A549 (cell line): ENCODE data around the gene MGLL. TPM values are rescaled to one million over a fixed set of nuclear protein-coding genes. Genes with fewer than 3 reads are reported as not detected.
A peak's percentile ranks its signal among the peaks of the same experiment; 100 is the strongest.

Experiments
- ATAC-seq, 2 experiments: fragments of 200-7000 bp in 1 of 2; fragments of >200 bp in 1 of 2; cut with Nextera tagmentation in 1 of 2; cut with Tn5 transposase in 1 of 2; 3 replicates each; pipeline versions ENCODE4 v1.8.0 to v1.9.1; 2018 to 2020; ENCODE audit warnings: mild to moderate bottlenecking in 1 of 2, moderate library complexity in 1 of 2
- CTCF ChIA-PET: fragments of 300-600 bp; sonication (Branson Sonifier 250); formaldehyde crosslinking; extraction: SDS; loops from one replicate; lab custom pipeline; 2021; ENCODE audit warnings: antibody characterized with exemption, inconsistent platforms; lab: Yijun Ruan, JAX
- POLR2A ChIA-PET: fragments of 350-600 bp; formaldehyde crosslinking; extraction: SDS; loops from one replicate; lab custom pipeline; 2021; ENCODE audit warnings: antibody characterized with exemption, inconsistent platforms; lab: Yijun Ruan, JAX
- DNase-seq, 2 experiments: peaks; one replicate each; pipeline versions ENCODE4 v3.0.0 to v3.0.0-alpha.2; 2011 to 2016; ENCODE audit warnings: low read depth in 1 of 2, low spot score in 1 of 2
- FAIRE-seq: peaks from 2 replicates; lab custom pipeline; 2011; peaks lifted over from hg19 to GRCh38; lab: Jason Lieb, UNC
- H3K27ac ChIP-seq, 2 experiments: fragments of >200 bp; sonication (Bioruptor Twin); formaldehyde crosslinking; 3 replicates each; pipeline ENCODE4 v1.5.1; 2016 to 2017
- H3K4me1 ChIP-seq: fragments of >200 bp; sonication (Bioruptor Twin); formaldehyde crosslinking; 3 replicates; pipeline ENCODE4 v1.6.1; 2016
- H3K4me2 ChIP-seq: fragments of >200 bp; sonication (Bioruptor Twin); formaldehyde crosslinking; 3 replicates; pipeline ENCODE4 v1.6.1; 2016
- H3K4me3 ChIP-seq: fragments of >200 bp; sonication (Bioruptor Twin); formaldehyde crosslinking; 3 replicates; pipeline ENCODE4 v1.5.1; 2016
- H3K9me3 ChIP-seq: fragments of >200 bp; sonication (Bioruptor Twin); formaldehyde crosslinking; 3 replicates; pipeline ENCODE4 v1.6.1; 2016
- BHLHE40 ChIP-seq: IDR thresholded peaks from 2 replicates; pipeline ENCODE4 v1.6.1; 2012; ENCODE audit warnings: low read depth, low read length, inconsistent platforms
- CHD2 ChIP-seq: fragments of 150-350 bp; IDR thresholded peaks from 2 replicates; pipeline ENCODE4 v1.6.1; 2014; ENCODE audit warnings: low read length; ENCODE audit not compliant: partially characterized antibody
- EHF ChIP-seq: fragments of 250-450 bp; sonication (Bioruptor Pico); IDR thresholded peaks from 2 replicates; pipeline ENCODE4 v1.5.0; 2020; ENCODE audit warnings: mild to moderate bottlenecking
- FOSB ChIP-seq: fragments of 250-450 bp; sonication (Bioruptor Pico); IDR thresholded peaks from 2 replicates; pipeline ENCODE4 v1.5.0; 2020; ENCODE audit warnings: mild to moderate bottlenecking, moderate library complexity
- FOSL2 ChIP-seq, 2 experiments: fragments of 450-650 bp in 1 of 2; fragments of >200 bp in 1 of 2; sonication (Bioruptor Twin) in 1 of 2; formaldehyde crosslinking; IDR thresholded peaks; 2 replicates each; pipeline versions ENCODE4 v1.5.0 to v1.6.1; 2016 to 2020; ENCODE audit warnings: mild to moderate bottlenecking in 1 of 2, moderate library complexity in 1 of 2
- GATA3 ChIP-seq: IDR thresholded peaks from 2 replicates; pipeline ENCODE4 v1.6.1; 2012; ENCODE audit warnings: borderline replicate concordance
- HDAC2 ChIP-seq: fragments of 200-600 bp; sonication (generic); IDR thresholded peaks from 2 replicates; pipeline ENCODE4 v1.6.1; 2016
- HEYL ChIP-seq: fragments of 250-450 bp; sonication (Bioruptor Pico); IDR thresholded peaks from 2 replicates; pipeline ENCODE4 v1.8.0; 2021; ENCODE audit warnings: mild to moderate bottlenecking, moderate library complexity
- HOXB13 ChIP-seq: fragments of 250-450 bp; sonication (Bioruptor Pico); IDR thresholded peaks from 2 replicates; pipeline ENCODE4 v1.5.0; 2020; ENCODE audit warnings: low read depth, mild to moderate bottlenecking, moderate library complexity
- HOXB5 ChIP-seq: fragments of 250-450 bp; sonication (Bioruptor Pico); IDR thresholded peaks from 2 replicates; pipeline ENCODE4 v1.5.0; 2020; ENCODE audit warnings: mild to moderate bottlenecking, moderate library complexity
- JUNB ChIP-seq: fragments of >200 bp; sonication (Bioruptor Twin); formaldehyde crosslinking; IDR thresholded peaks from 2 replicates; pipeline ENCODE4 v1.6.1; 2016
- MAX ChIP-seq: IDR thresholded peaks from 2 replicates; pipeline ENCODE4 v1.6.1; 2012
- MAZ ChIP-seq: fragments of 150-350 bp; IDR thresholded peaks from 2 replicates; pipeline ENCODE4 v1.6.1; 2014; ENCODE audit warnings: antibody characterized with exemption, low read depth, low read length, borderline replicate concordance
- MYC ChIP-seq: IDR thresholded peaks from 2 replicates; pipeline ENCODE4 v1.6.1; 2012; ENCODE audit warnings: mild to moderate bottlenecking, inconsistent platforms, low read length, improper control_type of control experiment, borderline replicate concordance
- NFE2L2 ChIP-seq: fragments of 150-350 bp; conservative IDR thresholded peaks from 2 replicates; pipeline ENCODE4 v1.6.1; 2014; ENCODE audit warnings: low read length
- NPAS2 ChIP-seq: fragments of 250-450 bp; sonication (Bioruptor Pico); IDR thresholded peaks from 2 replicates; pipeline ENCODE4 v1.8.0; 2022; ENCODE audit warnings: mild to moderate bottlenecking, moderate library complexity, borderline replicate concordance
- NR3C1 ChIP-seq: fragments of >200 bp; sonication (Bioruptor Twin); formaldehyde crosslinking; IDR thresholded peaks from 3 replicates; pipeline ENCODE4 v1.6.1; 2017
- POLR2A ChIP-seq: IDR thresholded peaks from 2 replicates; pipeline ENCODE4 v1.6.1; 2012; ENCODE audit warnings: mild to moderate bottlenecking, low read length
- POLR2AphosphoS2 ChIP-seq: conservative IDR thresholded peaks from 2 replicates; pipeline ENCODE4 v1.6.1; 2012; ENCODE audit warnings: low read length, improper control_type of control experiment, inconsistent platforms
- RARB ChIP-seq: fragments of 250-450 bp; sonication (Bioruptor Pico); IDR thresholded peaks from 2 replicates; pipeline ENCODE4 v1.8.0; 2021; ENCODE audit warnings: mild to moderate bottlenecking, moderate library complexity
- RFX5 ChIP-seq: fragments of 450-650 bp; IDR thresholded peaks from 2 replicates; pipeline ENCODE4 v1.7.1; 2014; ENCODE audit warnings: antibody characterized with exemption, mild to moderate bottlenecking, moderate library complexity
- SREBF2 ChIP-seq: fragments of 450-650 bp; IDR thresholded peaks from 2 replicates; pipeline ENCODE4 v1.6.1; 2014; ENCODE audit warnings: mild to moderate bottlenecking, moderate library complexity
- USF2 ChIP-seq: fragments of 450-650 bp; IDR thresholded peaks from 2 replicates; pipeline ENCODE4 v1.6.1; 2014; ENCODE audit warnings: antibody characterized with exemption
- ZC3H11A ChIP-seq: fragments of 450-650 bp; IDR thresholded peaks from 2 replicates; pipeline ENCODE4 v1.6.1; 2014; ENCODE audit warnings: antibody characterized with exemption, mild to moderate bottlenecking
- WGBS: methylation state at CpG from one replicate; pipeline ENCODE4 v1.1.6; 2017; ENCODE audit errors: missing lambda C conversion rate; 5-methylcytosine and 5-hydroxymethylcytosine counted together
- polyA plus RNA-seq, 4 experiments: library from polyadenylated mRNA; depleted of rRNA in 3 of 4; stranded (reverse); fragments of >200 nt; fragmentation: RNase III in 1 of 4; extraction: RNeasy Plus Mini Kit Qiagen cat#74134 plus additional on column Dnase treatment in 1 of 4; gene quantifications; 2 replicates in 3 of 4; 3 replicates in 1 of 4; pipeline ENCODE4 v1.2.3, GENCODE V29; 2011 to 2017

MGLL gene
- polyA plus RNA-seq, 2 of the 4 experiments (the other 2 are of a cell fraction), result 38.5 to 41.5 TPM

GRCh38 chr3:127701280-127701911 lies 120.9 kb downstream of the MGLL start (continued):
- TF ChIP-seq RFX5 (no peak), FOSB (CRISPR knock-in tag) (no peak), HEYL (CRISPR knock-in tag) (no peak), HDAC2 (no peak), BHLHE40 (no peak), RARB (CRISPR knock-in tag) (no peak), USF2 (no peak), POLR2AphosphoS2 (no peak), NFE2L2 (no peak), ZC3H11A (no peak)

GRCh38 chr3:127700406-127700805 lies 121.9 kb downstream of the MGLL start:
- peaks cover 3% of the 10 kb centered on the region; the same call in 1 of the 3 replicates for H3K9me3 ChIP-seq
- CTCF ChIA-PET, result interaction anchor here (1.0 to 12.9 kb wide), 5 partner anchors 10 to 271 kb away, joined by 3 to 111 read pairs (median 5); no protein-coding TSS in a partner anchor
- H3K4me3 ChIP-seq, result no peak overlapping the region
- H3K4me2 ChIP-seq, result no peak overlapping the region
- WGBS, result 80% methylated on average over 5 of the region's 5 CpGs
- FAIRE-seq (no peak), DNase-seq (no peak), ATAC-seq (no peak)
- TF ChIP-seq GATA3 (no peak), NPAS2 (no peak), ZC3H11A (no peak), MAZ (no peak), MAX (no peak)
- peak overlapping the region in 1 of 2 experiments; percentile 87; a peak in 3 of 6 replicates for H3K27ac ChIP-seq
- POLR2A ChIA-PET, result no interaction called here
- H3K4me1 ChIP-seq, result peaks cover 49% of the 10 kb centered on the region

GRCh38 chr3:127699416-127700300 lies 122.7 kb downstream of the MGLL start:
- POLR2A ChIA-PET, result no interaction called here
- Histone ChIP-seq H3K4me3 (no peak overlapping the region), H3K27ac (peak overlapping the region; percentile 32 to 87; a peak in 3 of 6 replicates), H3K4me1 (peaks cover 56% of the 10 kb centered on the region)
- no peak for ATAC-seq
- WGBS, result 76% methylated on average over 9 of the region's 9 CpGs
- TF ChIP-seq HOXB13 (CRISPR knock-in tag), result no peak
- TF ChIP-seq HDAC2, result no peak
- no peak for TF ChIP-seq JUNB
- TF ChIP-seq POLR2A, result no peak
- TF ChIP-seq USF2, result no peak
- no peak for TF ChIP-seq HOXB5
- no peak for TF ChIP-seq EHF (CRISPR knock-in tag)
- no peak for TF ChIP-seq FOSL2 (IDR thresholded peaks at IDR 0.05)
- TF ChIP-seq FOSL2 (CRISPR knock-in tag; IDR thresholded peaks at IDR 0.05), result no peak
- TF ChIP-seq NR3C1, result no peak
- no peak for TF ChIP-seq CHD2
- TF ChIP-seq MYC, result no peak
- TF ChIP-seq FOSB (CRISPR knock-in tag), result no peak
- TF ChIP-seq SREBF2, result no peak
- TF ChIP-seq, all 56 proteins: peak for 0
- Histone ChIP-seq H3K9me3 (peaks cover 3% of the 10 kb centered on the region; the same call in 1 of the 3 replicates), H3K4me2 (peak overlapping the region; percentile 14; the same call in 1 of the 3 replicates)
- no peak for FAIRE-seq
- CTCF ChIA-PET, result interaction anchor here (0.8 to 12.9 kb wide), 6 partner anchors 11 to 434 kb away, joined by 3 to 111 read pairs (median 5); no protein-coding TSS in a partner anchor
- no peak for DNase-seq
